ENCODE data around the gene GPC3.

DNA sequence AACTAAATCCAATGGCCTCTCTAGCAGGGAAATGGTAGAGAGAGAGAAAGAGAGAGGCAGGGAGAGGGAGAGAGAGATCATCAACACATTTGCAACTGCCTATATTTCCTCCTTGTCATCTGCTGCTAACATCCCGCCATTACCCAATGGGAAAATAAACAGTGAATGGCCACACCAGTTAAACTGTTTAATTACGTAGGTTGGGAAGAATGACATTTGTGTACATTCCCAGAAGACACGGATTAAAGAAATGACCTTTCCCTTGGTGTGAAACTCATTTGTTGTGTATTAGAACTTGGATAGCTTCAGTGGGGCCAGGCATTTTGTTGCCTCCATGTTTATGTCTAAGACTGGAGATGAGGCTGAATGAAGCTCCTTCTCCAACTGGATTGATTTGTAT, 474.4 kb downstream of the GPC3 start:
- TF ChIP-seq, protein P1, sequence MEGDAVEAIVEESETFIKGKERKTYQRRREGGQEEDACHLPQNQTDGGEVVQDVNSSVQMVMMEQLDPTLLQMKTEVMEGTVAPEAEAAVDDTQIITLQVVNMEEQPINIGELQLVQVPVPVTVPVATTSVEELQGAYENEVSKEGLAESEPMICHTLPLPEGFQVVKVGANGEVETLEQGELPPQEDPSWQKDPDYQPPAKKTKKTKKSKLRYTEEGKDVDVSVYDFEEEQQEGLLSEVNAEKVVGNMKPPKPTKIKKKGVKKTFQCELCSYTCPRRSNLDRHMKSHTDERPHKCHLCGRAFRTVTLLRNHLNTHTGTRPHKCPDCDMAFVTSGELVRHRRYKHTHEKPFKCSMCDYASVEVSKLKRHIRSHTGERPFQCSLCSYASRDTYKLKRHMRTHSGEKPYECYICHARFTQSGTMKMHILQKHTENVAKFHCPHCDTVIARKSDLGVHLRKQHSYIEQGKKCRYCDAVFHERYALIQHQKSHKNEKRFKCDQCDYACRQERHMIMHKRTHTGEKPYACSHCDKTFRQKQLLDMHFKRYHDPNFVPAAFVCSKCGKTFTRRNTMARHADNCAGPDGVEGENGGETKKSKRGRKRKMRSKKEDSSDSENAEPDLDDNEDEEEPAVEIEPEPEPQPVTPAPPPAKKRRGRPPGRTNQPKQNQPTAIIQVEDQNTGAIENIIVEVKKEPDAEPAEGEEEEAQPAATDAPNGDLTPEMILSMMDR (IDR thresholded peaks at IDR 0.05) = no peak
- no peak for TF ChIP-seq POLR2A (IDR thresholded peaks at IDR 0.05; ENCODE audit: low read depth)

All from esophagus muscularis mucosa (tissue), 3 donors.